RWPE2 (cell line): ENCODE results near the gene ABCA13.

ENCODE experiments used
- ATAC-seq: fragments of 200-7000 bp; cut with Tn5 transposase; 3 replicates; pipeline ENCODE4 v1.9.1; 2021; ENCODE audit warnings: low read depth
- DNase-seq: peaks from one replicate; pipeline ENCODE4 v3.0.0-alpha.2; 2020; ENCODE audit warnings: low spot score
- H3K27ac ChIP-seq: fragments of 450-650 bp; 2 replicates; pipeline ENCODE4 v1.5.1; 2017; ENCODE audit warnings: mild to moderate bottlenecking; ENCODE audit not compliant: poor library complexity, severe bottlenecking
- H3K27me3 ChIP-seq: fragments of 250-450 bp; sonication (Bioruptor Pico); 2 replicates; pipeline ENCODE4 v1.5.1; 2021; ENCODE audit warnings: mild to moderate bottlenecking, moderate library complexity; ENCODE audit not compliant: insufficient read depth, poor library complexity, severe bottlenecking
- H3K36me3 ChIP-seq: fragments of 250-450 bp; sonication (Bioruptor Pico); 2 replicates; pipeline ENCODE4 v1.5.1; 2020; ENCODE audit warnings: low read depth, mild to moderate bottlenecking, moderate library complexity
- H3K4me1 ChIP-seq: fragments of 250-450 bp; sonication (Bioruptor Pico); 2 replicates; pipeline ENCODE4 v1.5.1; 2021; ENCODE audit warnings: mild to moderate bottlenecking, moderate library complexity; ENCODE audit not compliant: insufficient read depth, poor library complexity, severe bottlenecking
- H3K4me3 ChIP-seq: fragments of 250-450 bp; sonication (Bioruptor Pico); 2 replicates; pipeline ENCODE4 v1.5.1; 2021; ENCODE audit warnings: mild to moderate bottlenecking, moderate library complexity; ENCODE audit not compliant: severe bottlenecking
- H3K9me3 ChIP-seq: fragments of 250-450 bp; sonication (Bioruptor Pico); 2 replicates; pipeline ENCODE4 v1.5.1; 2021; ENCODE audit warnings: mild to moderate bottlenecking, moderate library complexity; ENCODE audit not compliant: severe bottlenecking
- CTCF ChIP-seq: fragments of 450-650 bp; IDR thresholded peaks from one replicate; pipeline ENCODE4 v1.5.1; 2017; ENCODE audit warnings: mild to moderate bottlenecking, moderate library complexity; ENCODE audit not compliant: poor library complexity, severe bottlenecking

The ABCA13 gene

GRCh38 chr7:48259463-48260280 lies 88.4 kb downstream of the ABCA13 start:
- no peak for DNase-seq
- ATAC-seq, result no peak
- Histone ChIP-seq H3K9me3 (no peaks in the 10 kb centered on the region), H3K27ac (no peak overlapping the region), H3K4me3 (no peak overlapping the region), H3K4me1 (no peaks in the 10 kb centered on the region), H3K27me3 (peaks cover 11% of the 10 kb centered on the region), H3K36me3 (no peaks in the 10 kb centered on the region)
- TF ChIP-seq CTCF, result no peak

- H3K4me3 ChIP-seq, result no peak overlapping the region
- peaks cover 17% of the 10 kb centered on the region for H3K27me3 ChIP-seq
- no peak for DNase-seq
- no peaks in the 10 kb centered on the region for H3K9me3 ChIP-seq
- no peaks in the 10 kb centered on the region for H3K36me3 ChIP-seq
- no peak for TF ChIP-seq CTCF
- H3K4me1 ChIP-seq, result no peaks in the 10 kb centered on the region
- H3K27ac ChIP-seq, result no peak overlapping the region
- ATAC-seq, result no peak
Observed at GRCh38 chr7:48261696-48262095, 90.4 kb downstream of the ABCA13 start.

GRCh38 chr7:48262606-48263310 lies 91.5 kb downstream of the ABCA13 start:
- no peak overlapping the region for H3K4me3 ChIP-seq
- TF ChIP-seq CTCF, result no peak
- H3K9me3 ChIP-seq, result no peaks in the 10 kb centered on the region
- H3K36me3 ChIP-seq, result no peaks in the 10 kb centered on the region
- DNase-seq (no peak), ATAC-seq (no peak)
- no peak overlapping the region for H3K27ac ChIP-seq
- H3K27me3 ChIP-seq, result peaks cover 17% of the 10 kb centered on the region
- no peaks in the 10 kb centered on the region for H3K4me1 ChIP-seq

- Histone ChIP-seq H3K4me3 (no peak overlapping the region), H3K4me1 (no peaks in the 10 kb centered on the region), H3K9me3 (no peaks in the 10 kb centered on the region), H3K36me3 (no peaks in the 10 kb centered on the region), H3K27ac (no peak overlapping the region), H3K27me3 (peaks cover 17% of the 10 kb centered on the region)
- no peak for TF ChIP-seq CTCF
- ATAC-seq (no peak), DNase-seq (no peak)
Observed at GRCh38 chr7:48263311-48263650, 92.0 kb downstream of the ABCA13 start.

DNA sequence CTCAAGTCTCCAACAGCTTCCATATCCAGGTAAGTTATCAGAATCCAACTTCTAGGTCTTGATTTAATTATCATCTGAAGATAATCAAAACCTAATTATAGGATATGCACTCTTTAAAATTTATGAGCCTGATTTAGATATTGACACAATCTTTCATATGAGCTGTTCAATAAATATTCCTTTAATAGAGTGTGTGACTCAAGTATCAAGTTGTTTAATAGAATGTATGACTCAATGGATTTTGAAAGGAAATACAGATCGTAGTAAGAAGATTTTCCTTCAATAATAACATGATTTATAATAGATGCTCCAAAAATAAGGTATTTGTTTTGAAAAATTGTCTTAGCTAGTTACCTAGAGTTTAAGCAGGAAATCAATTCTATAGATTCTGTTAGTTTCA lies 97.8 kb downstream of the ABCA13 start:
- ATAC-seq (no peak), DNase-seq (no peak)
- no peak for TF ChIP-seq CTCF
- no peak overlapping the region for H3K4me3 ChIP-seq
- no peaks in the 10 kb centered on the region for H3K4me1 ChIP-seq
- H3K27ac ChIP-seq, result no peak overlapping the region
- H3K27me3 ChIP-seq, result peaks cover 9% of the 10 kb centered on the region
- no peaks in the 10 kb centered on the region for H3K36me3 ChIP-seq
- H3K9me3 ChIP-seq, result no peaks in the 10 kb centered on the region
